Activated gamma-delta T cell treated with anti-CD3 and anti-CD28 coated beads, Interleukin-2, amount 50 U/mL, for 16 hours (primary cell): ENCODE data around the gene APPBP2.
"Not testable (repeated sequence)": the region's sequence is repeated elsewhere in the genome, so short reads cannot be mapped to it uniquely, and the experiment has no call there.

Experiments used
- DNase-seq: peaks from one replicate; pipeline ENCODE4 v3.0.0-alpha.2; 2020; ENCODE audit warnings: low read depth

Gene APPBP2

DNA sequence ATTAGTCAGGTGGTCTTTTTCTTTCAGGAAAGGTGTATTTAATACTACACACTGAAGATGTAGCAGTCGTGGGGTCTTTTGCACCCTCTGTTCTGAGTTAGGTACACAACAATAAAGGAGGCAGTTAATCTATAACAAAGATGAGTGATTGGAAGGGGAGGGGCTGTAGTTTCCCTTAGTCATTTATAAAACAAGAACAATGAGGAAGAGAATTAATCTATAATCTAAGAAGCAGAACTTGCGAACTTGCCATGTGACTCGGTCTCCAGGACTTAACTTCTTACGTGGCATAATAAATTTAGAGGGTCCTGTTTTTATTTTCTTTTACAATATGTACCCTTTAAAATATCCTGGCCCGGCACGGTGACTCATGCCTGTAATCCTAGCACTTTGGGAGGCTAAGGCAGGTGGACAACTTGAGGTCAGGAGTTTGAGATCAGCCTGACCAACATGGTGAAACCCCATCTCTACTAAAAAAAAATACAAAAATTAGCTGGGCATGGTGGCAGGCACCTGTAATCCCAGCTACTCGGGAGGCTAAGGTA, 8.6 kb upstream of the APPBP2 start:
- no peak for DNase-seq

DNA sequence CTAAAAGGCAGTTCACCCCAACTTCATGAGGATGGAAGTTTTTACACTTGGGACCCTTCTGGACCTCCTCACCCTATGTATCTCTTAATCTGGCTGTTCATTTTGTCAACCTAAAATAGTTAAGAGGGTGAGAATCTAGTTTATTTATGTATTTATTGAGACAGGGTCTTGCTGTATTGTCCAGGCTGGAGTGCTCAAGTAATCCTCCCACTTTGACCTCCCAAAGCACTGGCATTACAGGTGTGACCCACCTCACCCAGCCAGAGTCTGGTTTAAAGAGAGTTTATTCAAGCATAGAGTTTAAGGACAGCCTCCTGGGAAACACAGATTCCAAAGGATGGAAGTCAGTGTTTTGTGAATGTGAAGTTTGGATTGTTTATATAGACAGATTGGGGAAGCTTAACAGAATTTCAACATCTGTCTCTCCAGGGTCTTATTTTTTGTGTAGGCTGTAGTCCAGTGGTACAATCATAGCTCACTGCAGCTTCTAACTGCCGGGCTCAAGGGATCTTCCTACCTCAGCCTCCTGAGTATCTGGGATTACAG, 8.0 kb upstream of the APPBP2 start:
- DNase-seq, result no peak

DNA sequence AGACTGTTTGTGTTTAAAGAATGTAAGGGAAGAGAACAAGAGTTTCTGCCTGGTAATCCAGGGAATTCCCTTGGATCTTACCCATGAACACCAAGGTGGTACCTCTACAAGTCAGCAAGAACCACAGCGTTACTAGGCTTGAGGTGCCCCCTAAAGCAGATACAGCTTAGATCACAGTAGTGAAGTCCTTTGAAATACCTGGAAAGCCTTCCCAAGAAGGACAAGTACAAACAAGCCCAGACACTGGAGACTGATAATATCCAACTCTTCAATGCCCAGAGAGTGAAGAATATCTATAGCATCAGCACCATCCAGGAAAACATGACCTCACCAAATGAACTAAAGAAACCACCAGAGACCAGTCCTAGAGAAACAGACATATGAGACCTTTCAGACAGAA, 3.8 kb upstream of the APPBP2 start:
- DNase-seq, result no peak

DNA sequence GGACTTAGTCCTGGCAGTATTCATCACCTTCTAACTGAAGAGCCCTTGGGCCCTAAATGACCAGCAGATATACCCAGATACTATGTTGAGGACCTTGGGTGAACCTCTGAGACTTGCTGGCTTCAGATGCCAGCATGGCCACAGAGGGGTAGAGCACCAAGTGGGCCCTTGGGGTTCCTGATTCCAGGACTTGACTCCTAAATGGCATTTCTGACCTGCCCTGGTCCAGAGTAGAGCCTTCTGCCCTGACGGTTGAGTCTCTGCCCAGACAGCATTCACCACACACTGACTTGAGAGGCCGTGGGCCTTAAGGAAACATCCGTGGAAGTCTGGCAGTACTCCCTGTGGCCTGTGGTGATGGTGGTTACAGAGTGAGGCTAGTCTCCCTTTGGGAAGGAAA, 2.8 kb upstream of the APPBP2 start:
- DNase-seq, result no peak

DNA sequence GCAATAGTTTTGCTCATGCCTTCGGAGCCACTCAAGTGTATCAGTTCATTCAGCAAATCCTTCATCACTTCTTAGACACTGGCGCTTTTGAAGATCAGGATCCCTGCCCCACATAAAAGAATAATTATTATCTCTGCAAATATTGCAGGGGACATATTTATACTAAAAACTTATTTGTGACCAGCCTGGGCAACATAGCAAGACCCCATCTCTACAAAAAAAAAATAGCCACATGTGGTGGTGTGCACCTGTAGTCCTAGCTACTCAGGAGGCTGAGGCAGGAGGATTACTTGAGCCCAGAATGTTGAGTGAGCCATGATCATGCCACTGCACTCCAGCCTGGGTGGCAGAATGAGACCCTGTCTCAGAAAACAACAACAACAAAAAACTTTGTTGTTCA, 1.7 kb upstream of the APPBP2 start:
- DNase-seq, result no peak

DNA sequence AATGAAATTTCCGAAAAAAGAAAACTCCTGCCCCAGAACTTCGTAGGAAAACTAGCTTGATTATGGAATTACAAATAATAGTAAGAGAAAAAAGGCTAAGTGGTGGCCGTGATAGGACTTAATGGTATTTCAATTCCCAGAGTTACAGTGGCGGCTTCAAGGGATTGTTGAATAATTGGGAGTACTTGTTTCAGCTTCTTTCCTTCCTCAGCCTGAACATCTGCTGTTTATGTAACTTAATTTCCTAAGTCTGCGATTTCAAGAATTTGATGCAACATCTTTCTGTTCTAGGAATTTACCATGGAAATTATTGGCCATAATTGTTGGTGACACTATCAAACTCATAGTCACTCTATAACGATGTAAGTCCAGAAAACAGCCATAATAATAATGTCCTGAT, 684 bp upstream of the APPBP2 start:
- no peak for DNase-seq

DNA sequence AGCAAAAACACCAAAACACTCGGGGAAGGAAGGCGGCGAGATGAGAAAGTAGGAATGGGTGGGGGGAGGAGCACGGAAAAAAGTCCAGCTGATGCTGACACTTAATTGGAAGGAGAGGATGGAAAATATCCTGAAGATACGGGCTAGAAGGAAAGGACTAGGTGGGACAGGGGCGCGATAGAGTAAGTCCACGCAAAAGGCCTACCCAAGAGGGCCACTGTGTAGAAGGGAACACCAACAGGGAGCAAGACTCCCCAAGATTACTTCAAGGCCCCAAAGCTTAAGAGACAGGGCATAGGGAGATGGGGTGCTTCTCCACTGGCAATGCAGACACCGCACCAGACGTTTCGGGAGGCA, 736 bp downstream of the APPBP2 start:
- DNase-seq, result no peak

DNA sequence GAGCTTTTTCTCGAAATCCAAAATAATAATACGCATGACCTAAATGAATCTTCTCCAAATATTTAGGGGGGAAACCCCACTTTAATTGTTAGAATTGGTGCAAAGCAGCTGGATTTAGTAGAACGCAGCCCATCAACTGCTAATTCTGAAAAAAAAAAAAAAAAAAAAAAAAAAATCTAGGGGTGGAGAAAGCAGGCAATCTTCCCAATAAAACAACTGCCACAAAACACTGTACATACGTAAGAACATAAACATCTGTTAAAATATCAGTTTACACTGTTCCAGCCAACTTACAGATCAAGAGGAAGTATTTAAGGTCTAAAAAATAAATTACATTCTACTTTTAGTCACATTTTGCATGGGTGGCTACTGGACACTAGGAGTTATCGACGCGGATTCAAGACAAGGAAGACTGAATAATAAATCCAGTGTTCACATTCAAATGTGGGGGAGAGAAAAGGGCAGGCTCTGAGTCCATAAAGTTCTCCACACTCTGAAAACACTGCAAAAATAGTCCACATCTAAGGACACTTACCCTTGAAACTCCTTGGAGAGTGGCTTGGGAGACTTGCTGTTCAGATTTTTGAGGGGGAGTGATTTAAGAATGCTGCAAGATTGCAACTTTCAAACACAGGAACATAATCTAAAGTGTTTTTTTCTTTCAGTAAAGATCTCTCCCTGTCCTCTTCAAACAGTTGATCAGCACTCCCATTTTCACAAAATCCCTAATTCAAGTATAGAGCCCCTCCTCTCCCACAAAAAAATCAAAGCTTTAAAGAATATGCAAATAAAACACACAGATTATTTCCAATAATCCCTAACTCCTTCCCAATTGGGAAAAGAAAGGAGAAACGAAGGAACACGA, 1.3 kb downstream of the APPBP2 start:
- DNase-seq, result no peak

DNA sequence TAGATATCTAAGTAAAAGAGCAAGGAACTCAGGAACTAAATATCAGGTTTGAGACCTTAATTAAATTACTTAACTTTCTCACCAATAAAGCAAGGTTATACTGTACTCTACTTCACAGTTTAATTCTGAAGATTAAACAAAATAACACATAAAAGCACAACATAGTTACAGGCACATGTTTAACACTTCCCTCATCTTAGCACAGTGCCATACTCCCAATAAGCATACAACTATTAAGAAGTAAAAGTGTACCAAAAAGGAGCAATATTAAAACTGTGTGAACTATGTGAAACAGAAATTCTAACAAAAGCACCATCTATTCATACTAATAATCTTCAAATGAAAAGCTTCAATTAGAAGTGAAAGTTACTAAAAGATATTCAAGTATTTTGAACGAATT, 2.2 kb downstream of the APPBP2 start:
- no peak for DNase-seq

DNA sequence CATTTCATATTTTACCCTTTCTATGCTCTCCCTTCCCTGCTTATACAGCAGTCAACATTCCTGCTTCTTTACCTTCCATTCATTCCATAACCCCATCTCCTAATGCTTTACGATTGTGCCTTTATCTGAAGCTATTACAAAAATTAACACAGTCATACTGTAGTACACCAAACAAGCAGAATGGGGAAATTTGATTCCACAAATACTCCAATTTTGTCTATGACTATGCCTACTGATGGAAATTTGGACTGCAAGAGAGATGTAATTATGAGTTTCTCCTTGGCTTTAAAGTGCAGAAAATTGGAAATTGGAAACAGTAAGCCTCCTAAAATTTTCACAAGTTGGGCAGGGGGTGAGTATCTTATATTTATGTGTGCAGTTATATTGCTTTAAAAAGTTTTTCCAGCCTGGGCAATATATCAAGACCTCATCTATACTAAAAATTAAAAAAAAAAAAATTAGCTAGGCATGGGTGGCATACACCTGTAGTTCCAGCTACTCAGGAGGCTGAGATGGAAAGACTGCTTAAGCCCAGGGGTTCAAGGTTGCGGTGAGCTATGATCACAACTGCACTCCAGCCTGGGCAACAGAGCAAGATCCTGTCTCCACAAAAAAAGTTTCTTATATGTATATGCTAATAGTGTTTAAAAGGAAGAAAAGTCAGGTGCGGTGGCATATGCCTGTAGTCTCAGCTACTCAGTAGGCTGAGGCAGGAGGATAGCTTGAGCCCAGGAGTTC, 3.0 kb downstream of the APPBP2 start:
- DNase-seq, result no peak

DNA sequence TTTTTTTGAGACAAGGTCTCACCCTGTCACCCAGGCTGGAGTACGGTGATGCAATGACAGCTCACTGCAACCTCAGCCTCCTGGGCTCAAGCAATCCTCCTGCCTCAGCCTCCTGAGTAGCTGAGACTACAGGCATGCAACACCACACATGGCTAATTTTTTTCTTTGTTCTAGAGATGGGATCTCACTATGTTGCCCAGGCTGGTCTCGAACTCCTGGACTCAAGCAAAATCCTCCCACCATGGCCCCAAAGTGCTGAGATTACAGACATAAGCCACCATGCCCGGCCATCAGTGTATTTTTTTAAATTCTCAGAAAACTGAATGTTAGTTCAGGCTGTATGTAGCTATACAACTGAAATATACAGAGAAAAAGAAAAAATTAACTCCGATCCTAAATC, 6.2 kb downstream of the APPBP2 start:
- DNase-seq, result no peak

DNA sequence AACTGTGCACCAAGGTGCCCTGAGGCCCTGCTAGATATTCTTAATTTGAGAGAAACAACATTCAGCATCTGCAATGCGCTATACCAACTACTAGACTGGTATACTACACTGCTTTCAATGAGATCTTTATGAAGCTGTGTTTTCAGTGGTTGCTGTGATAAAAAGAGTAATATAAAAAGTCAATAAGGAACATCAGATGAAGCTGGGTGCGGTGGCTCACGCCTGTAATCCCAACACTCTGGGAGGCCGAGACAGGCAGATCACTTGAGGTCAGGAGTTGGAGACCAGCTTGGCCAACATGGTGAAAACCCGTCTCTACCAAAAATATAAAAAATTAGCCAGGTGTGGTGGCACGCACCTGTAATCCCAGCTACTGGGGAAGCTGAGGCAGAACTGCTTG, 10.4 kb downstream of the APPBP2 start:
- not testable (repeated sequence) for DNase-seq

DNA sequence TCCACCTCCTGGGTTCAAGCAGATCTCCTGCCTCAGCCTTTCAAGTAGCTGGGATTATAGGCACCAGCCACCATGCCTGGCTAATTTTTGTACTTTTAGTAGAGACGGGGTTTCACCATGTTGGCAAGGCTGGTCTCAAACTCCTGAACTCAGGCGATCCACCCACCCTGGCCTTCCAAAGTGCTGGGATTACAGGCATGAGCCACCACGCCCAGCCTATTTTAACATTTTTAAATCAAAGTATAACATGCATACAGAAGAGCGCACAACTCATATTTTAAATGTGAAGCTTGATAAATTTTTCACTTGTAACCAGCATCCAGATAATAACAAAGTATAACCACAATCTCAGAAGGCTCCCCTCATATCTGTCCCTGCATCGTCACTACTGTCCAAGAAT, 10.8 kb downstream of the APPBP2 start:
- not testable (repeated sequence) for DNase-seq

DNA sequence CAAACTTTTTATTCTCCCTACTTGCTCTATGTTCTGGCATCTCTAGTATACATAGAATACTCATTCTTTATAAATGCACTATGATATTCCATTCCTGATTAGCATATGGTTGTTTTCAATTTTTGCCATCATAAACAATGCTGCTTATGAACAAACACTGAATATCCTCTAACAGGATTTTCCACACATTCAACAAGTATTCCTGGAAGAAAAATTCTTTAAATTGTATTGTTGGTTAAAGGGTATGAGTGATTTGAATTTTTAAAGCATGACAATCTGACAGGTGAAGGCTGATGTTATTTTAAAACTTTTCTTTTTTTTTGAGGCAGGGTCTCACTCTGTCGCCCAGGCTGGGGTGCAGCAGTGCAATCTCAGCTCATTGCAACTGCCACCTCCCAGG, 11.5 kb downstream of the APPBP2 start:
- no peak for DNase-seq

DNA sequence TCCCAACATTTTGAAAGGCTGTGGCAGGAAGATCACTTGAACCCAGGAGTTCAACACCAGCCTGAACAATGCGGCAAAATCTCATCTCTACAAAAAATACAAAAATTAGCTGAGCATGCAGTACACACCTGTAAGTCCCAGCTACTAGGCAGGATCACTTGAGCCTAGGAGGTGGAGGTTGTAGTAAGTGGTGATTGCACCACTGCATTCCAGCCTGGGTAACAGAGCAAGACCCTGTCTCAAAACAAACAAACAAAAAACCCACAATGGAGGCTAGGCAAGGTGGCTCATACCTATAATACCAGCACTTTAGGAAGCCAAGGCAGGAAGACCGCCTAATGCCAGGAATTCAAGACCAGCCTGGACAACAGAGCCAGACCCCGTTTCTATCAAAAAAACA, 12.0 kb downstream of the APPBP2 start:
- DNase-seq, result no peak

DNA sequence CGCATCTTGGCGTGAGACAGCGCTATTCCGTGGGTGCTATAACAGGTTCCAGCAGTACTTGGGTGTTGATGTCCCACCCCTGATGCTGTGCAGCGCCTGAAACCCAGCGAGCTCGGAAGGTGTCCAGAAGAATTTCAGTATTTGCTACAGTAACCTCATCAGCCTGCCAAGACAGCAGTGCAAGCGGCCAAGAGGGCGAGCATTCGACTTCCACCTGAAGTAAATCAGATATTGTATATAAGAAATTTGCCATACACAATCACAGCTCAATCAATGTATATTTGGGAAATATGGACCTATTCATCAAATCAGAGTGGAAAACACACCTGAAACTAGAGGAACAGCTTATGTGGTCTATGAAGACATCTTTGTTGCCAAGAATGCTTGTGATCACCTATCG, 13.0 kb downstream of the APPBP2 start:
- no peak for DNase-seq

DNA sequence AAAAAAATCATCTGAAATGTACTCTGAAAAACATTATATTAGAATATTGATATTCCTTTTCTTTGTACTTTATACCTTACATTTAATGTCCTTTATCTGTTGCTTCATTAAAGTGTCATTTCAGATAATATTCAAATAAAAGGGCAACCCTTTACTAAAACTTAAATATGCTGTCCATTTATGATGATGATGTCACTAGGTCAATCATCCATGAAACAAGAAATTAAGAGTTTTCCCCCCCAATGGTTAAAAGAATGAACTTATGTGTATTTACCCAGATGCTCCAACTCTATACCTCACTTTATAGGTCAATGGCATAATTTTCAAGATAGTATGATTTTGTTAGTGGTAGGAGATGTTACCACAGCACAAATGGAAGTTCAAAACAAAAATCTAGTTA, 15.3 kb downstream of the APPBP2 start:
- no peak for DNase-seq

DNA sequence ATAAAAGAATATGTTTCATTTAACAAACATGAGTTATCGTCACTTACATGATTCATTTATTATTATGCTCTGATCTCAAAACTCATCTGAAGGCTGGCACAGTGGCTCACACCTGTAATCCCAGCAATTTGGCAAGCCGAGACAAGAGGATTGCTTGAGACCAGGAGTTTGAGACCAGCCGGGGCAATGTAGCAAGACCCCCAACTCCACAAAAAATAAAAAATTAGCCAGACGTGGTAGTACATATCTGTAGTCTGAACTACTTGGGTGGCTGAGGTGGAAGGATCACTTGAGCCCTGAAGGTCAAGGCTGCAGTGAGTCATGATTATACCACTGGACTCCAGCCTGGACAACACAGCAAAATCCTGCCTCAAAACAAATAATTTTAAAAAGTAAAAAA, 16.0 kb downstream of the APPBP2 start:
- no peak for DNase-seq

DNA sequence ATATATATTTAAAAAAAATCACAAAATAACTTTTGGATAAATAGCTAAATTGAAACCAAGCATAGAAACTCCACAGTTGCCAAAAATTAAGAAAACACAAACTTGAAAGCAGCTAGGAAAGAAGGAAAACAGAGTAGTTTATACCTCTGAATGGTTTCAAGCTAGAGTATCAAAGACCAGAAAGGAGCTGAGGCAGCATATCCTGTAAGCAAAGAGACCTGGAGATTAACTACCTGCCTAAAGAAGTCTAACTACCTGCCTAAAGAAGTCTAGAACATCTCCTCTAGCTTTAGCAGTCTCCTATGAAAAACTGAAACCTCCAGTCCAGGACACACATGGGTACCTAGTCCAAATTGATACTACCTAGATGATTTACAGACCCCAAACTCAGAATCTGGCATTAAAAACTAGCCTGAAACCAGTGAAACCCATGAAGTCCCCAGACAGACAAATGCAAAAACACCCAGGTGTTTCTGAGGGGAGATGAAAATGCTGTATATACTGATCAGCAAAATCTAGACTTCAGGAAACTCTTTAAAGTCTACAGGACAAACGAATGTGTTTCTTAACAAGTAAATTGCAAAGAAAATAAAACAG, 17.6 kb downstream of the APPBP2 start:
- no peak for DNase-seq

DNA sequence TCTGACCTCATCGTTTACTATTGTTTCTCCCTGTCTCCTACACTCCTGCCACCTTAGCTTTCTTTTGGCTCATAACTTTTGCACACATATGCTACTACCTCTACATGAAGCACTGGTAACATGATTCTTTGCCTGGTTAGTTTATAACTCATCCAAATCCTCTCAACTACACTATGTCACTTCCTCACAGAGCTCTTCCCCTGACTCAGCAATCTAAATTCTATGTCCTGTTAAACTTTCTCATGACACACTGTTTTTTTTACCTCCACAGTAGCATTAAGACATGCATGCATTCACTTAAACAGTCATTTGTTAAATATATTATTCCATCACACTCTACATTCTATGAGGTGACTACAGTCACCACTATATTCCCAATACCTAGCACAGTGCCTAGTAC, 19.7 kb downstream of the APPBP2 start:
- DNase-seq, result no peak

DNA sequence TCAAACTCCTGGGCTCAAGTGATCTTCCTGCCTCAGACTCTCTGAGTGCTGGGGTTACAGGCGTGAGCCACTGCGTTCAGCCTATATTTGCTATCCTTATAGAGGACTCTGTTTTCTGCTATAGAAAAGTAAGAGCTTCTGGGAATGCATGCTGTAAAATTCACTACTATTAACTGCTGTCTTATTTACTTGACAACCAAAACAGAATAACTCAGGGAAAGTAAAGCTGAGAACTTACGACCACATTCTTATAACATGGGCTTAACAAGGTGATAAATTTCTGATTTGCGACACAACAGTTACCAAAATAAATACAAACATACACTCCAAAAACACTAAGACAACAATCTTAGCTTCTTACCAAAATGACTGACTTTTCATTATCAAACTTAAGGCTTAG, 23.9 kb downstream of the APPBP2 start:
- DNase-seq, result no peak

DNA sequence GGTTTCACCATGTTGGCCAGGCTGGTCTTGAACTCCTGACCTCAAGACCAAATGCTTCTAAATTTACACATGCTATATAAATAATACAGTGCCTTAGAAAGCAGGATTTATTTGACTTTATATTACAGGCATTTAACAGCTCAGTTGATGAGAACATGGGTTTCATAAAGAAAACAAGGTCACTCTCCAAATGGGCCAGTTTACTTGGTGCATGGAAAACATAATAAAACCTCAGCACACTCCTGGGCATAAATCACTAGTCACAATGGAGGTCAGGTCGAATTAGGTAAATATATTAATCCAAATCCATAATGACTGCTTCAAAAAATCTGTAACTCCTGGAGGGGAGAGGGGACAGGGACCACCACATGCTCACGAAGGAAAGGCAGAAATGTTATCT, 24.5 kb downstream of the APPBP2 start:
- no peak for DNase-seq

DNA sequence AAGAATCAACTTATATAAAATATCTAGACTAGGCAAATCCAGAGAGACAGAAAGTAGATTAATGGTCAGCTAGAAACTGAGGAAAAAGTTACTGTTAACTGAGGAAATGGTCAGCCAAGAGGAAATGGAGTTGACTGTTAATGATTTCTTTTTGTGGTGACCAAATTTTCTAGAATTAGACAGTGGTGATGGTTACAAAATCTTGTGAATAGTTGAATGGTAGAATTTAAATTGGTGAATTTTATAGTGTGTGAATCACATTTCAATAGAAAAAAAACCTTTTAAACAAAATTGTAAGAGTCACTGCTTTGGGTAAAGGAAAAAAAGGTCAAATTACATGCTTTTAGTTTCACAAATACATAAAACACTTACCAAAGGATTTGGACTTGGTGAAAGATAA, 30.0 kb downstream of the APPBP2 start:
- no peak for DNase-seq
